BLaER1 (cell line): ENCODE results near the gene PTPRS.
A peak's percentile ranks its signal among the peaks of the same experiment; 100 is the strongest.

ENCODE experiments used
- H3K27ac ChIP-seq: shearing (Covaris generic); formaldehyde crosslinking; 2 replicates; pipeline ENCODE4 v1.8.1; 2022
- H3K27me3 ChIP-seq: shearing (Covaris generic); formaldehyde crosslinking; 2 replicates; pipeline ENCODE4 v1.8.1; 2022
- H3K36me3 ChIP-seq: shearing (Covaris generic); formaldehyde crosslinking; 2 replicates; pipeline ENCODE4 v1.8.1; 2022
- H3K4me1 ChIP-seq: shearing (Covaris generic); formaldehyde crosslinking; 2 replicates; pipeline ENCODE4 v1.8.1; 2022
- H3K4me2 ChIP-seq: shearing (Covaris generic); formaldehyde crosslinking; 2 replicates; pipeline ENCODE4 v1.8.1; 2022
- H3K4me3 ChIP-seq: shearing (Covaris generic); formaldehyde crosslinking; 2 replicates; pipeline ENCODE4 v1.8.1; 2022
- H3K9ac ChIP-seq: shearing (Covaris generic); formaldehyde crosslinking; 2 replicates; pipeline ENCODE4 v1.8.1; 2022
- H3K9me3 ChIP-seq: shearing (Covaris generic); formaldehyde crosslinking; 2 replicates; pipeline ENCODE4 v1.8.1; 2022
- H4K20me1 ChIP-seq: shearing (Covaris generic); formaldehyde crosslinking; 2 replicates; pipeline ENCODE4 v1.8.1; 2022
- Cebpa-rat ChIP-seq: shearing (Covaris generic); IDR thresholded peaks from 2 replicates; pipeline ENCODE4 v1.8.1; 2022

Gene PTPRS

DNA sequence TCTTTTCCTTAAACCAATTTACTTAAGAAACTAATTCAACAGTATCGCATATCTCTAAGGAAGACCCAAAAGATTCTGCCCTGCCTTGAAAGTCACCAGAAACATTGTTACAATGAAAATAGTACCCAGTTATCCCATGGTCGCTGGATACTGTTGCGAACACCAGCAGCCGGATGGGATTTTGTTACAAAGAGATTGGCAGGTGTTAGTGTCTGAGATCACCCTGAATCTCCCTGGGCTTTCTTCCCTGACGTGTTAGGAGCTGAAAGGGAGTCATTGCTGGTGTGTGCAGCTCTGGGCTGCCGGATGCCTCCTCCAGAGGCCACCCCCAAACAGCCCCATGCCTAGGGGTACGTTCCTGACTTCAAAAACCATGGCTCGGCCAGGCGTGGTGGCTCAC is 38.2 kb downstream of the PTPRS start:
- no peak overlapping the region for H3K4me3 ChIP-seq
- no peak overlapping the region for H3K4me2 ChIP-seq
- H3K36me3 ChIP-seq: no peaks in the 10 kb centered on the region
- no peaks in the 10 kb centered on the region for H3K4me1 ChIP-seq
- no peak for TF ChIP-seq Cebpa-rat
- no peaks in the 10 kb centered on the region for H3K9me3 ChIP-seq
- H4K20me1 ChIP-seq: no peaks in the 10 kb centered on the region
- H3K9ac ChIP-seq: no peak overlapping the region
- no peak overlapping the region for H3K27ac ChIP-seq
- no peaks in the 10 kb centered on the region for H3K27me3 ChIP-seq

DNA sequence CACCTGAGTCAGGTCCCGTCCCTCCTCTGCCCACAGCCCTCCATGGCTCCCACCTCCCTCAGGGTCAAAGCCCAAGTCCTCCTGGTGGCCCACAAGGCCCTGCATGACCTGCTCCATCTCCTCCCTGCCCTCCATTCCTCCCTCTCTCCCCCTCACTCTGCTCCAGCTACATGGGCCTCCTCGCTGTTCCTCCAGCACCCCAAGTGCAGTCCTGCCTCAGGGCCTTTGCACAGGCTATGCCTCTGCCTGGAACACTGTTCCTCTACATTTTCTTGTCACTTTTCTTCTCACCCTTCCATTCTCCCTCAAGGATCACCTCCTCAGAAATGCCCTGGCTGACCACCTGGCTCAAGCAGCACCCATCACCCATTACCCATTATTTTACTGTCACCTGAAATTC is 41.5 kb downstream of the PTPRS start:
- Histone ChIP-seq H3K9ac (no peak overlapping the region), H3K9me3 (no peaks in the 10 kb centered on the region), H3K36me3 (no peaks in the 10 kb centered on the region)

DNA sequence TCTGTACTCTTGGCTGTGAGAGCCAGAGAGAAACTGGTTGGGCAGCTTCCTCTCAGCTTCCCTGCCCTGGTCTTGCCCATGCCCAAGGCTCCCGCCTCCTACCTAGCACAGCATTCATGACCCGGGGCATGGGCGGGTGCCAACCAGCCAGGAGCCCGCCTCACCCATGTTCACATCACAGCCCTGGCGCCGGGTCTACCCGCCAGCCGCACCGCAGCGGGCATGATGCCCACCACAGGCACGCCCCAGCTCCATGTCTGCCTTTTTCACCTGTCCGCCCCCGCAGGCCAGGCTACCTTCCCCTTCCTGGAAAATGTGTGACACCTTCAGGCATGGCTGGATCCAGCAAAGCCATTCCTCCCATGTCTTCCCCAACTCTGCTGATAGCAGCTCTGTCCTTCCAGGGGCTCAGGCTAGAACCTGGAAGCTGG is 42.1 kb downstream of the PTPRS start:
- peaks cover 10% of the 10 kb centered on the region; the same call in 1 of the 2 replicates for H4K20me1 ChIP-seq
- peaks cover 14% of the 10 kb centered on the region for H3K27me3 ChIP-seq
- H3K27ac ChIP-seq: no peak overlapping the region
- no peak overlapping the region for H3K9ac ChIP-seq
- peaks cover 5% of the 10 kb centered on the region for H3K4me1 ChIP-seq
- H3K4me2 ChIP-seq: no peak overlapping the region
- no peak overlapping the region for H3K4me3 ChIP-seq
- H3K9me3 ChIP-seq: no peaks in the 10 kb centered on the region
- H3K36me3 ChIP-seq: no peaks in the 10 kb centered on the region
- no peak for TF ChIP-seq Cebpa-rat

More for the DNA sequence above, 41.5 kb downstream of the PTPRS start:
- Histone ChIP-seq H3K27ac (no peak overlapping the region), H3K4me1 (no peaks in the 10 kb centered on the region), H3K4me3 (no peak overlapping the region), H4K20me1 (peaks cover 3% of the 10 kb centered on the region; the same call in 1 of the 2 replicates), H3K4me2 (no peak overlapping the region), H3K27me3 (peaks cover 7% of the 10 kb centered on the region)
- TF ChIP-seq Cebpa-rat: no peak

DNA sequence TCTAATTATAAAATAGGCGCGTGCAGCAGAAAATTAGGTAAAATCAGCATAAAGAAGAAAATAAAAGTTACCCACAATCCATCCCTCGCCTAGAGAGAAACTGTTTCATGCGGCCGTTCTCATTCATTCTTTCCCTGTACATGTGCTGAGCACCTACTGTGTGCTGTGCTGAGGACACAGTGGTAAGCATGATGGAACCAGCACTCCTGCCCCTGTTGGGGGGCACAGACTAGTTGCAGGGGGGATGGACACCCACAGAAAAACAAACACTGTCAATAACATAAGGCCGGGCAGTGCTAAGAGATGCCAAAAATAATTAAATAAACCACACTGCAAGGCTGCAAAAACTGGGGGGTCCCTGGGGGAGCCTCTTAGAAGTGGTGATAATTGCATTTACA is 43.3 kb downstream of the PTPRS start:
- no peak overlapping the region for H3K4me3 ChIP-seq

DNA sequence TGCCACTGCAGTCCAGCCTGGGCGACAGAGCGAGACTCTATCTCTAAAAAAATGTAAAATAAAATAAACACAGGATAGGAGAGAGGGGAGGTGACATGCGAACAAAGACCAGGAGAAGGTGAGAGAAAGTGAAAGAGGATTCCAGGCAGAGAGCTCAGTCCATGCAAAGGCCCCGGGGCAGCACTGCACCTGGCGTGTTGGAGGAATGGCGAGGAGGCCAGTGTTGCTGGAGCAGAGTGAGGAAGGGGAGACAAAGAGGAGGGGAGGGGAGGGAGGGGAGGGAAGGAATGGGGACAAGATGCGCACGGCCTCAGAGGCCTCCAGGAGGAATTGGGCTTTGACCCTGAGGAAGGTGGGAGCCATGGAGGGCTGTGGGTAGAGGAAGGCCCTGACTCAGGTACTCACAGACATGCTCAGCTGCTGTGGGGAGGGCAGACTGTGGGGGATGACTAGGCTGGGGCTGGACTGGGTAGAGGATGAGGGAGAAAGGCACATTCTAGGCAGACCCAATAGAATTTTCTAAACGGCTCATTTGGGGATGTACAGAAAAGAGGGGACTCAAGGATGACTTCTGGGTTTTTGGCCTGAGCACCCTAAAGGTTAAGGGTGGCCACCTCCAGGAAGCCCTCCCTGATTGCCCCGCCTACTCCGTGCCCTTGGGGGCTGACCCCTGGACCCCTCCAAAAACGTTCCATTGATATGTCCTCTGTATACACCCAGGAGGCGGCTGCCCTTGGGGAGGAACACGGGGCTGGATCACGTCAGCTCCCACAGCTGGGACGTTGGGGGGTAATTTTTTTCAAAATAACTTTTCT is 43.9 kb downstream of the PTPRS start:
- Histone ChIP-seq H3K36me3 (no peaks in the 10 kb centered on the region), H3K4me1 (peaks cover 16% of the 10 kb centered on the region), H3K27ac (no peak overlapping the region), H4K20me1 (peaks cover 21% of the 10 kb centered on the region), H3K9ac (no peak overlapping the region), H3K9me3 (no peaks in the 10 kb centered on the region), H3K27me3 (peaks cover 16% of the 10 kb centered on the region), H3K4me2 (no peak overlapping the region), H3K4me3 (no peak overlapping the region)
- no peak for TF ChIP-seq Cebpa-rat

More for the DNA sequence above, 43.3 kb downstream of the PTPRS start:
- TF ChIP-seq Cebpa-rat: no peak
- Histone ChIP-seq H3K9ac (no peak overlapping the region), H3K27ac (no peak overlapping the region), H3K9me3 (no peaks in the 10 kb centered on the region), H3K4me1 (peaks cover 10% of the 10 kb centered on the region), H3K27me3 (peaks cover 16% of the 10 kb centered on the region), H3K36me3 (no peaks in the 10 kb centered on the region), H3K4me2 (no peak overlapping the region), H4K20me1 (peaks cover 15% of the 10 kb centered on the region)

DNA sequence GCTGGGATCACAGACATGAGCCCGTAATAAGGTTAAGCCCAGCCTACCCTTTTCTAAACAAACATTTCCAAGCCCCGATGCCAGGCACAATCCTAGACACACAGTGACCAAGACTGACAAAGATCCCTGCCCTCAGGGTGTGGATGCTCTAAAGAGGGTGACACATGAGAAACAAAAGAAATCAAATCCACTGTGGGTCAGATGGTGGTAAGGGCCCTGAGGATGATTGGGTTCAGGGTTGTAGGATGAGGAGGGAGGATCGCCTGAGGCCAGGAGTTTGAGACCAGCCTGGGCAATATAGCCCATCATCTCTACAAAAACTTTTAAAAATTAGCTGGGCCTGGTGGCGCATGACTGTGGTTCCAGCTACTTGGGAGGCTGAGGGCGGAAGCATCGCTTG is 44.6 kb downstream of the PTPRS start:
- no peaks in the 10 kb centered on the region for H3K9me3 ChIP-seq
- peaks cover 23% of the 10 kb centered on the region for H3K4me1 ChIP-seq
- H3K27ac ChIP-seq: no peak overlapping the region
- peaks cover 16% of the 10 kb centered on the region for H3K27me3 ChIP-seq
- H3K4me2 ChIP-seq: no peak overlapping the region
- H3K9ac ChIP-seq: no peak overlapping the region
- no peaks in the 10 kb centered on the region for H3K36me3 ChIP-seq
- TF ChIP-seq Cebpa-rat: no peak
- no peak overlapping the region for H3K4me3 ChIP-seq
- H4K20me1 ChIP-seq: peaks cover 27% of the 10 kb centered on the region

DNA sequence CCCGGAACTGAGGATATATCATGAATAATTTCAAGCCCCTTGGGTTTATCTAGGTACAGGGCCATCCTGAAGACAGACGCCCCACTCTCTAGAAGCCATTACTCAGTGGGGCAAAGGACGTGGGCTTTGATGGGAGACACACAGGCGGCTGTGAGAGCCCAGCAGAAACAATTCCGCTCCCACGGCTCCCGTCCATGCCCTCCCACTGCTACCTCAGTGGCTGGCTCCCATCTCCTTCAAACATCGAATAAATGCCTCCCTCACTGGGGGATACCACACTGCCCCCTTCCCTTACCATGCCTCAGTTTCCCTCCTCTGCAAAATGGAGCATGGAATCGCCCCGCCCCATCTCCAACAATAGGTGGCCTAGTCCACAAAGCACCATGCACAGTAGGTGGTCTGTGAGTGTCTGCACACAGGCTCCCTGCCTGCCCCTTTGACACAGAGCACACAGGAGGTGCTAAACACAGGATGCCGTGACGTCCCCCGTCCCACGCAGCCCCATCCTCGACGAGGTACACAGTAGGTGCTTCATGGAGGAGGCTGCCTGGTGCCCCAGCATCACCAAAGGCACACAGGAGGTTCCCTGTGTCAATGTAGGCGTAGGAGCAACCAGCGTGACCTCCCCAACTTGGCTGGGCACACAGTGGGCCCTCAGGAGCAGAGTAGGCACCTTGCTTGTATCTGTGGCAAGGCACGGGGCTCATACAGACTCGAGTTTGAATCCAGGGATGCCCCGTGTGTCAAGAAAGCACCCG is 46.0 kb downstream of the PTPRS start:
- Histone ChIP-seq H3K36me3 (no peaks in the 10 kb centered on the region), H3K27ac (no peak overlapping the region), H3K4me1 (peaks cover 36% of the 10 kb centered on the region), H3K27me3 (peaks cover 16% of the 10 kb centered on the region), H3K4me2 (no peak overlapping the region; the same call in 1 of the 2 replicates), H4K20me1 (peaks cover 42% of the 10 kb centered on the region), H3K9me3 (no peaks in the 10 kb centered on the region), H3K9ac (no peak overlapping the region), H3K4me3 (no peak overlapping the region)
- no peak for TF ChIP-seq Cebpa-rat

DNA sequence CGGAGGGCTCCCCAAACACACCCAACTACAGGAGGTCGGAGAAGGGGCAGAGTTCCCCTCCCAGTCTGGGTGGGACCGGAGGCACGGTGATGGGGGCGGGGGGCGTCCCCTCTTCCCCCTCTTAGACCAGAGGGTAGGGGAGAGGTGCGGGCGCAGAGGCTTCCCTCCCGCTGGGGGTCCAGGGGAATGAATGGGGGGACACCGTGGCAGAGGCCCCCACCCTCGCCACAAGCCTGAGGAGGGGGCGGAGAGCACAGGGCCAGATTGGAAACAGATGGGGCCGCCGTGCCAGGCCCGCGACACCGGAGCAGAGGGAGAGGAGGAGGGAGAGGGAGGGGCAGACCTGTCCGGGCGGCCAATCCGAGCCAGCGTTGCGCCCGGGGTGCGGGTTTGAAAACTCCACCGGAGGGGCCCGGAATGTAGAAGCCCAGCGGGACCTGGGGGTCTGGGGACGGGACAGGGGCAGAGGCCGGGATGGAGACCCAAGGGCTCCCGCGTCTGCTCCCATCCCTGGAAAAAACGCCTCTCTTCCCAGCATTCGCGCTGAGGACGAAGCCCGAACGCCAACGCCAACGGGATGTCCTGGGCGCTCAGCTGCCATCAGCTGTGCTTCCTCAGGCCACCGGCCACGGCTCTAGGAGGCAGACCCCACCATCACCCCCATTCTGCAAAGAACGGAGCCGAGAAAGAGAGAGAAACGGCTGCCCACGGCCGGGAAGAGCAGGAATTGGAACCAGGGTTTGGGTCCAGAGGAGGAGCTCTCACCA is 46.8 kb downstream of the PTPRS start:
- Histone ChIP-seq H3K4me2 (peak overlapping the region; percentile 93), H3K4me1 (peaks cover 44% of the 10 kb centered on the region), H3K27ac (no peak overlapping the region), H4K20me1 (peaks cover 50% of the 10 kb centered on the region), H3K9ac (0 out of 2 replicates have a peak overlapping the region, but pooled peaks have one; percentile 48), H3K27me3 (peaks cover 16% of the 10 kb centered on the region), H3K9me3 (no peaks in the 10 kb centered on the region), H3K4me3 (peak overlapping the region; percentile 80), H3K36me3 (no peaks in the 10 kb centered on the region)
- TF ChIP-seq Cebpa-rat: no peak

DNA sequence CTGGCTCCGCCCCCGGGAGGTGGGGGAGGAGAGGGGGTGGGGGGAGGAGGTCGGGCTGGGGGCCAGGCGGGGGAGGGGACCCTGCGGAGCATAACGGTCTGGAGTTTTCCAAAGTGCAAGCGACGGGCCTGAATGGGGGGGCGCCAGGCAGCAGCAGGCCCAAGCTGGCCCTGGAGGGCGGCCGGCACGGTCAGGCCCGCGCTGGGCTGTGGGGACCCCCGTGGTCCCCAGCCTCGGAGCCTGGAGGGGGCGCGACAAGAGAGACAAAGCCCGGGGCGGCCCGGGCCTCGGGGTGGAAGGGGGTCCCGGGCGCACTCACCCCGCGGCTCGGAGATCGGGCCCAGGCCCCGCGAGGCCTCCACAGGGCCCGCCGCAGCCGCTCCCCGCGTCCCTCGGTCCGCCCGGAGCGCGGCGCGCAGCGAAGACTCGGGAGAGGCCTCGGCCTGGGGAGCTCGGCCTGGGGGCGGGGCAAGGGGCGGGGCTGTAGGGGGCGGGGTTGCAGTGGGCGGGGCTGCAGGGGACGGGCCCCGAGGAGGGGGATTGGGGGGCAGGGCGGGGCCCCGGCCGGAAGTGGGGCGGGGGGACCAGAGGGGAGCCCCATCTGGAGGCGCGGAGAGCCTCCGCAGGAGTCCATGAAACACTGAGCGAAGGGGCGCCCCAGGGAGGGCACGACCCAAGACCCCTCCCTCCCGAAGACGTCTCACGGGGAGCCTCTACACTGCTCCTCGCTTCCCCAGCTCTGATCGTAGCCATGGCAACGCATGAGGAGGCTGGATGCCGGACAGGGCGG is 47.6 kb downstream of the PTPRS start:
- peak overlapping the region; percentile 91 for H3K27ac ChIP-seq
- H3K9ac ChIP-seq: peak overlapping the region; percentile 88
- peak overlapping the region; percentile 100 for H3K4me2 ChIP-seq

More for the DNA sequence above, 47.6 kb downstream of the PTPRS start:
- Histone ChIP-seq H3K36me3 (no peaks in the 10 kb centered on the region), H3K4me1 (peaks cover 51% of the 10 kb centered on the region), H3K27me3 (peaks cover 16% of the 10 kb centered on the region), H3K4me3 (peak overlapping the region; percentile 80), H4K20me1 (peaks cover 57% of the 10 kb centered on the region), H3K9me3 (no peaks in the 10 kb centered on the region)
- TF ChIP-seq Cebpa-rat: no peak
